GM12891 (cell line): ENCODE data around the gene TLR7.

Experiments
- DNase-seq: peaks from one replicate; pipeline ENCODE4 v3.0.0; 2011; ENCODE audit warnings: low spot score; ENCODE audit not compliant: insufficient read length
- FAIRE-seq: peaks from 2 replicates; lab custom pipeline; 2011; peaks lifted over from hg19 to GRCh38; lab: Jason Lieb, UNC
- PAX5 ChIP-seq: IDR thresholded peaks from 2 replicates; pipeline ENCODE4 v1.6.1; 2011; ENCODE audit warnings: low read length, moderate library complexity, mild to moderate bottlenecking; ENCODE audit not compliant: insufficient read depth, severe bottlenecking
- POLR2A ChIP-seq: IDR thresholded peaks from 2 replicates; pipeline ENCODE4 v1.6.1; 2011; ENCODE audit warnings: low read depth, low read length, control low read depth
- POLR2AphosphoS5 ChIP-seq: IDR thresholded peaks from 2 replicates; pipeline ENCODE4 v1.6.1; 2011; ENCODE audit warnings: low read depth, low read length, control low read depth
- POU2F2 ChIP-seq: IDR thresholded peaks from 2 replicates; pipeline ENCODE4 v1.6.1; 2011; ENCODE audit warnings: low read depth, mild to moderate bottlenecking, control low read depth, low read length, moderate library complexity
- SPI1 ChIP-seq: IDR thresholded peaks from 2 replicates; pipeline ENCODE4 v1.6.1; 2011; ENCODE audit warnings: low read depth, low read length, control low read depth
- TAF1 ChIP-seq: IDR thresholded peaks from 2 replicates; pipeline ENCODE4 v1.6.1; 2011; ENCODE audit warnings: low read depth, low read length, control low read depth

Gene TLR7

DNA sequence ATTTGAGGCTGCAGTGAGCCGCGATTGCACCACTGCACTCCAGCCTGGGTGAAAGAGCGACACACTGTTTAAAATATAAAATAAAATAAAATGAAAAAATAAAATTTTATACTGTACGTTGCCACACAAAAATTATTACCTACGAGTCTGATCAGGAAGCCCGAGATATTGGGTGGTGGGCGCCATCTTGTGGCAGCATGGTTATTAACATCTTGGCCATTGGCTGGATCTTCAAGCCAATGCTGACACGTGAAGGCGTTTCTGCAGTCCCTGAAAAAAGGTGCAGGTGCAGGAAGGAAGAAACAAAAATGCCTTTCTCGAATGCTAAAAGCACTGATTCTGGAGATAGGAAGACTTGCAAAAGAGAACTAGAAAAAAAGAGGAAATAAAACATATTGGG lies 34.6 kb downstream of the TLR7 start:
- peak; percentile 73 for FAIRE-seq
- TF ChIP-seq SPI1 (no peak), POLR2A (no peak), POLR2AphosphoS5 (no peak), POU2F2 (no peak), PAX5 (no peak), TAF1 (no peak)
- DNase-seq = peak; percentile 41

DNA sequence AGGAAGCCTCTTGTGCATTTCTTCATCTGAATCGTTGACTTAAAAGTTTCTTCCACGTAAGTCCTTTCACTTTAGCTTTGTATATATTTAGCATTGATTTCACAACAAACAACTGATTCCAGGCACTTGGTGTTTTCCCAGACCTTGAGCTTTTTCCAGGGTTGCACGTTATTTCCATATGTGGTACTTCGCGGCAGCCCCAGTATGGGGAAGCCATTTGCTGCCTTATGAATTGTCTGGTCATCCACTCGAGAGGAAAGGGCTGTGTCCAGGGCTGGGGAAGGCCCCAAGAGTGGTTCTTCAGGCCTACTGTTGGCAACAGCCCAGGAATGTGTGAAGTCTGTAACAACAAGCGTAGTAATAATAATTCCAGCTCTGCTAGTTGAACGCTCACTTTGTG lies 36.8 kb downstream of the TLR7 start:
- no peak for TF ChIP-seq TAF1
- TF ChIP-seq PAX5 = no peak
- TF ChIP-seq POLR2AphosphoS5 = no peak
- no peak for TF ChIP-seq SPI1
- no peak for TF ChIP-seq POLR2A
- no peak for TF ChIP-seq POU2F2
- DNase-seq = no peak
- peak; percentile 52 for FAIRE-seq

DNA sequence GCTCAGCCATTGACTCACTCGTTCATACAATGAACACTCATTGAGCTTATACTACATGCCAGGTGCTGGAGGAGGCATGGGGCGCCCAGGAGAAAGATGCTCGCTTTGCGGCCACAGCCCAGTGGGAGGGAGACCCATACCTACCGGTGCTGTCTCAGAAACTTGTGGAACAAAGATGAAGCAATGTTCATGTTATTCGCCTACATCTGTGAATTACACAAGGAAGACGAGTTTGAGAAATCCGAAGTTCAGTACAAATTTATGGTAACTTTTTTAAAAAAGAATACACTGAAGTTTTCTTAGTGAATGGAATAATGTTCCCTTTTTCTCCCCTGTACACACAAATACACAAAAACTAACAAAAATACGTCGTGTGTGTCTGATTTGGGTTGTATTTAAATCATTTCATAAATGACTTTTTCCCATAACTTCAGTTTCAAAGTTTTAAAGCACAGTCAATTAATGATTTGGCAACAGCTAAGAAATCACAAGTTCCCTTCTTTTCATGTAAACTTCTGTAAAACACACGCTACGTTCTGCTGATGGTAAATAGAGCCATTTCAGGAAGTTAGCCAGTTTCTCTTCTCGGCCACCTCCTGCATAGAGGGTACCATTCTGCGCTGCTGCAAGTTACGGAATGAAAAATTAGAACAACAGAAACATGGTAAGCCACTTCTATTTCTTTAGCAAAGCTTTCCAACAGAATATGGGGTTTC lies 39.3 kb downstream of the TLR7 start, which contains the start of gene TLR8:
TSS of gene TLR8 (plus strand) at position 575 of the 716 bp plus-strand sequence. CDS start at position 662, 87 bp downstream.
- FAIRE-seq (no peak), DNase-seq (no peak)
- TF ChIP-seq POU2F2 (no peak), TAF1 (no peak), SPI1 (no peak), POLR2AphosphoS5 (no peak), POLR2A (no peak), PAX5 (no peak)

GRCh38 chrX:12910423-12911121 lies 43.7 kb downstream of the TLR7 start:
- DNase-seq (no peak), FAIRE-seq (peak; percentile 56)
- no peak for TF ChIP-seq POU2F2
- TF ChIP-seq POLR2AphosphoS5 = no peak
- TF ChIP-seq PAX5 = no peak
- TF ChIP-seq TAF1 = no peak
- no peak for TF ChIP-seq SPI1
- no peak for TF ChIP-seq POLR2A

- FAIRE-seq (no peak), DNase-seq (no peak)
- TF ChIP-seq POU2F2 (no peak), POLR2A (no peak), PAX5 (no peak), SPI1 (no peak), TAF1 (no peak), POLR2AphosphoS5 (no peak)
Observed at GRCh38 chrX:12911122-12911470, 44.2 kb downstream of the TLR7 start.

DNA sequence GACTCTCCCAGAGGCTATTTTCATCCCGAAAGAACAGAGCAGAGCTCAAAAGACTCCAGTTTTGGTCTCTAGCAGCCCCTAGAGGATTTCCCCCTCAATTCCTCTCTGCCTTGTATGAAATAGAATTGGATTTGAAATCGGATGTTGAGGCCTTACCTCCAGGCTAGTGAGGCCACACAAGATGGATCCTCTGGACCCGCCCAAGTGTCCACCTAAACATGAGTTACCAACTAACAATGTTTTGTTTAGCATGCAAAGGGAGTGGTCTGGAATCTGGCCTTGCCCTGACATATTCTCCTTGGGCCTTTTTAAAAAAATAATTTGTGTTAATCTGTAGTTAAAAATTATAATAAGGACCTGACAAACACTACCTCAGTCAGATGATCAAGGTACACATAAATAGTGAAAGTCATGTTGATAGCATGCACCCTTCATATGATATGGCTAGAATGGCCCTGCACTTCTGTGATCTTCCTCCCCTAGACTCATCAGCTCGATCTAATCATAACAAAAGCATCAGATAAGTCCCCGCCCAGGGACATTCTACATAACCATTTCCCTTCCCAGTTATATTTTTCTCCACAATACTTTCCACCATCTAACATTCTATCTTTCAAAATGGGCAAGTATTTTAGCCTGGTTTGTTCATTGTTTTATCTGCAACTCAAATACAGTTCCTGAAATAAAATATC lies 46.1 kb downstream of the TLR7 start:
- TF ChIP-seq SPI1 (no peak), TAF1 (no peak), PAX5 (no peak), POU2F2 (no peak), POLR2AphosphoS5 (no peak), POLR2A (no peak)
- DNase-seq (no peak), FAIRE-seq (no peak)

DNA sequence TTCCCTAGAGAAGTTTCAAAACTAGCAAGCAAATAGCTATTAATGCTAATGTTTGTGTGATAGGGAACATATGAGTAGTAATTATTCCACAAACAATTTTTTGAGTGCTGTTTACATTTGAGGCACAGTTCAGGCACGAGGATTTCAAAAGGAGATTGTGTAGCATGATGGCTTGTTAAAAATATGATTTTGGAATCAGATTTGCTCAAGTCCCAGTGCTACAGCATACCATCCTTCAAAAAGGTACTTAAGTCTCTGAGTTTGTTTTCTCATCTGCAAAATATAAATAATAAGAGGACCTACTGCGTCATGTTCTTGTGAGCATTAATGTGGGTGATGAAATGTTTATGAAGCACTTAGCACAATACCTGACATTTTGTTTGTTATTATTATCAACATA lies 50.9 kb downstream of the TLR7 start:
- no peak for FAIRE-seq
- no peak for TF ChIP-seq POLR2A
- no peak for TF ChIP-seq POU2F2
- TF ChIP-seq PAX5 = no peak
- TF ChIP-seq SPI1 = no peak
- no peak for TF ChIP-seq TAF1
- no peak for TF ChIP-seq POLR2AphosphoS5
- no peak for DNase-seq

- TF ChIP-seq POLR2AphosphoS5 = no peak
- TF ChIP-seq SPI1 = no peak
- no peak for TF ChIP-seq POU2F2
- no peak for TF ChIP-seq PAX5
- TF ChIP-seq TAF1 = no peak
- TF ChIP-seq POLR2A = no peak
- FAIRE-seq (no peak), DNase-seq (no peak)
Observed at GRCh38 chrX:12919051-12919450, 52.2 kb downstream of the TLR7 start.

DNA sequence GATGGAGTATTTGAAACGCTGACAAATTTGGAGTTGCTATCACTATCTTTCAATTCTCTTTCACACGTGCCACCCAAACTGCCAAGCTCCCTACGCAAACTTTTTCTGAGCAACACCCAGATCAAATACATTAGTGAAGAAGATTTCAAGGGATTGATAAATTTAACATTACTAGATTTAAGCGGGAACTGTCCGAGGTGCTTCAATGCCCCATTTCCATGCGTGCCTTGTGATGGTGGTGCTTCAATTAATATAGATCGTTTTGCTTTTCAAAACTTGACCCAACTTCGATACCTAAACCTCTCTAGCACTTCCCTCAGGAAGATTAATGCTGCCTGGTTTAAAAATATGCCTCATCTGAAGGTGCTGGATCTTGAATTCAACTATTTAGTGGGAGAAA lies 52.7 kb downstream of the TLR7 start:
- no peak for FAIRE-seq
- TF ChIP-seq POLR2A = no peak
- TF ChIP-seq POU2F2 = no peak
- TF ChIP-seq TAF1 = no peak
- no peak for TF ChIP-seq SPI1
- no peak for TF ChIP-seq PAX5
- TF ChIP-seq POLR2AphosphoS5 = no peak

More for the DNA sequence above, 52.7 kb downstream of the TLR7 start:
- no peak for DNase-seq
